CD4-positive, alpha-beta T cell treated with Interferon alpha-2 for 1 hour (primary cell): Measurements from ENCODE around the gene FLAD1.
"Not testable (repeated sequence)": the region's sequence is repeated elsewhere in the genome, so short reads cannot be mapped to it uniquely, and the experiment has no call there.

Source experiments
- DNase-seq, 2 donors: peaks; one replicate each; pipeline ENCODE4 v3.0.0-alpha.2; 2020 to 2022

Gene FLAD1

DNA sequence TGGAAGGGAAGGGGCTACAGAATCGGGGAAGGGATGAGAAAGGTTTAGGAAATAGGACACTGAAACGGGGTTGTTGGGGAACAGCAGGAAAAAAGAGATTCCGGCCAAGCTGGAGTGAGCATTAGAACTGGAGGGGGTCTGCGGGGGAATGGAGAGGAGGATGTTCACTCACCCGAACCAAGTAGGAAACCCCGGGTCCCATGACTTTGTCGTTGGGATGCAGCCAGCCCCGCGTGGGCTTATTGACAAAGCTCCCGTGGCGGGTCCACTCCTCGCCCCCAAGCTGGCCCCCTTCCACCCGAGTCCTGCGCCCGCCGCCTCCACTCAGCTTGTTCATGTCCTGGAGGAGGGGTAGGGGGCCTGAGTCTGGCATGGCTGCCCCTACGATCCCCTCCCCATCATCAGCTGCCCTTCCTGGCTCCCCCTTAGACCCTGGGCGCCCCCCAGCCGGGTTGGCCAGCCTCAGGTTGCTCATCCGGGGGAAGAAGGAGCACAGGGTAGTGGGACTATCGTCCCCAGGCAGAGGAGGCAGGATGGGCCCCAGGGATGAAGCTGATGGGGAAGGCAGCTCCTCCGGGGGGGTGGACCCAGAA lies 13.2 kb upstream of the FLAD1 start:
- DNase-seq, result no peak

- DNase-seq, result peak in 1 of 2 donors; percentile 57
These were observed 12.4 kb upstream of the FLAD1 start, which contains the start of gene SHC1 for GRCh38 chr1:154970631-154971340. Gene SHC1, minus strand, starts transcription at chr1:154970747. Its CDS starts 221 bp downstream, at chr1:154970526.

DNA sequence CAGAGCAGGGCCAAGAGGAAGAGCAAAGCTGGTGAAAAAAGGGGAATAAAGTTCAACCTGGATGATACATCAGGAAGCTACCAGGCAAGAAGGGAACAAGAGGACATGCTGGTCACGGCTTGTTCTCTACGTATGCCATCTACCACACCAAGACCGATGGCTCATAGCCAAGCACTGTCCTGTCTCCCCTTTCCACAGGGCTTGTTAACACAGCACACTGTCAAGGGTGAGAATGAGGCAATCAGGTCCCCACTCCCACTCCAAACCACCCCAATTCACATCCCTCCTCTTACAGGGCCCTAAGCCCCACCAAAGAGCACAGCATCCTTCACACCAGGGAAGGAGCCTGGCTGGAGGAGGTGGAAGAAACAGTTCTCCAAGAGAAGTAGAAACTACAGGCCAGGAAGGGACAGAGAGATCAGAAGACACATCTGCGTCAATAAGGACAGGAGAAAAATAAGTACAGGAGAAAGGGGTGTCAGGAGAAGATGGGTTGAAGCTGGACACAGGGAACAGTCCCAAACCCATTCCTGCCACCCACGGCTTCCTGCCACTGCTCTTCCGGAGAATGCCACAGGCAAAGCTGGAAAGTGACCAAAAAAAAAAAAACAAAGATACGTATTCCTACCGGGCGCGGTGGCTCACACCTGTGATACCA lies 11.7 kb upstream of the FLAD1 start:
- no peak for DNase-seq

GRCh38 chr1:154972213-154972516 lies 11.0 kb upstream of the FLAD1 start:
- no peak for DNase-seq

DNA sequence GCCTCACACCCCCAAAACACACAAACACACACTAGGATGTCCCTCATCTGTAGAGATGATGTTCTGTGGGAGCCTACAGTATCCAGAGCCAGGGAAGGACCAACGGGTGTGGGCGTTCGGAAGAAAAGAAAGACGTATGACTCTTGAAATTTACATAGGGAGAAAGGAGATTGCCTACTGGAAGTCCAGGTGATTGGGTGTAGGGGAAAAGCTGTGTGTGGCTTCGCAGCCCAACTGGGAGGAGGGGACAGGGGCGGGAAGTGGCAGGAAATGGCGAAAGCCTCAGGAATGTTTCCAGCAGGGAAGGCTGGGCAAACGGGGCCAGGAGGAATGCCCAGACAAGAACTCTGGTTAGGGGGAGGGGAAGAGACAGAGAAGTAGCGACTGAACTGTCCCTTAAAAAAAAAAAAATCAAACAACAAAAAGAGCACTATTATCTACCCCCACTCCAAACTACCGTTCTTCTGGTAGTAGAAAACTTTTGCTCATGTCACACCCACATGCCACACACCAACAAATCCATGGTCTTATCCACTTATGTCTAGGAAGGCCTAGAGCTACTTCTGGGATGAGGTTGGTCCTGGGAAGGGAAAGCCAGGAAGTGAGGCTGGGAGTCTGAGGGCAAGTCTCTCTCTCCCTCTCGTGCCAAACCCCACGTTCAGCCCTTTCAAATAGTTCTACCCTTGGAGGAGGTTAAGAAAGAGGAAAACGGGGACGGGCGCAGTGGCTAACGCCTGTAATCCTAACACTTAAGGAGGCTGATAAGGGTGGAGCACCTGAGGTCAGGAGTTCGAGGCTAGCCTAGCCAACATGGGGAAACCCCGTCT lies 10.4 kb upstream of the FLAD1 start:
- no peak for DNase-seq

GRCh38 chr1:154973344-154974101 lies 9.6 kb upstream of the FLAD1 start:
- DNase-seq, result peak; percentile 94 to 95

DNA sequence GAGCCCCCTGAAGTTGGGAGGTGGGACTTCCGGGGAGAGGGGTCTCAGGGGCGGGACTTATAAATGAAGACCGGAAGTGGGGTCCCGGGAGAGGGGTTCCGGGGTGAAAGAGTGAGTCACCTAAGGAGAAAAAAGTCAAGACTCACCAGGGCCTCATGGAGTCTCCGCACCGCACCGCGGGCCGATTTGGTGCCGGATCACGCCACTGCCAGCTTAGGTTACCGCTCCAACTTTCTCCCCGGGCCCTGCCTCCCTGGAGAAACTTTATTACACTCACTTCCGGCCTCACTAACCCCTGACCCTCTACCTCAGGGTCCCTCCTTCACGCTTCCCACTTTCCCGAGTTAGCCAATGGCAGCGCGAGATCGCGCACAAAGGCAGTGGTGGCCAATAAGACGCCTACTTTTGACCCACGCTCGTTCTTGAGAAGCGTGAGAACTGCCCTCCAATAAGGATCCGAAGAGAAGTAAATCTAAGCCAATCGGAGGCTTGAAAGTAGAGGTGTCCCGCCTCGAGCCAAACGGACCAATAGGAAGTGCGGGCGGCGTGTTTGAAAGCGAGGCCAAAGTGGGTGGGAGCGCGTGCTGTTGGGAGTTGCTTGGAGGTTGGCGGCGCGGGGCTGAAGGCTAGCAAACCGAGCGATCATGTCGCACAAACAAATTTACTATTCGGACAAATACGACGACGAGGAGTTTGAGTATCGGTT lies 8.9 kb upstream of the FLAD1 start, which contains the start of gene CKS1B:
Gene CKS1B, plus strand, starts transcription at position 580 of the 706 bp plus-strand sequence. Its CDS starts 65 bp downstream, at position 645.
- peak; percentile 99 for DNase-seq

- peak; percentile 96 for DNase-seq
These were observed 8.2 kb upstream of the FLAD1 start for GRCh38 chr1:154974808-154975408.

- DNase-seq, result peak; percentile 57 to 68
These were observed 7.6 kb upstream of the FLAD1 start for GRCh38 chr1:154975409-154976059.

DNA sequence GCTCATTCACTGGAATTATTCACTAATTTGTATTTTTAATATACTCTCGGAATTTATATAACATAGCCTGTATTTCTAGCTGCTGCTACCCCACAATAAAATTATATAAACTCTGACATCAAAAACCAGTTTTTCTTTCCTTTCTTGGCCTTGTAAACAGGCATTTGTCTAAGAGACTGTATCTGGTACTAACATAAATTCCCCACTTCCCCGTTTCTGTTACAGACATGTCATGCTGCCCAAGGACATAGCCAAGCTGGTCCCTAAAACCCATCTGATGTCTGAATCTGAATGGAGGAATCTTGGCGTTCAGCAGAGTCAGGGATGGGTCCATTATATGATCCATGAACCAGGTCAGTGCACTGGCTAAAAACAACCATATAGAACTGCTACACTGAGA lies 5.4 kb upstream of the FLAD1 start:
- not testable (repeated sequence) for DNase-seq

DNA sequence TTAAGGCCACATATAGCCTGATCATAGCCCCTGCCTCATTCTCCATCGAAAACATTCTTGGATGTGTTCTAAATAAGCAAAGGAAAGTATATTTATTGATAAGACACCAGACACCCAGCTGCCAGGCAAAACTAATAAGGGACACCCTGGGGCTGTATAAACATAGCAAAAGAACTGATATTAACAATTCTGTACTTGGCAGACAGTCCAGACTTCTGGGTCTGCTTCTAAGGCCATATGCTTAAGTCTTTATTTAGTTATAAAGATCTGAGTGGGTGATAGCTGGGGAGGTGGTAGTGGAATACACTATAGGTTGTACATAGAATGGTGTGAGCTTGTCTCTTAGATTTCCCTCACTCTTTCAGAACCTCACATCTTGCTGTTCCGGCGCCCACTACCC lies 4.8 kb upstream of the FLAD1 start:
- DNase-seq, result no peak

DNA sequence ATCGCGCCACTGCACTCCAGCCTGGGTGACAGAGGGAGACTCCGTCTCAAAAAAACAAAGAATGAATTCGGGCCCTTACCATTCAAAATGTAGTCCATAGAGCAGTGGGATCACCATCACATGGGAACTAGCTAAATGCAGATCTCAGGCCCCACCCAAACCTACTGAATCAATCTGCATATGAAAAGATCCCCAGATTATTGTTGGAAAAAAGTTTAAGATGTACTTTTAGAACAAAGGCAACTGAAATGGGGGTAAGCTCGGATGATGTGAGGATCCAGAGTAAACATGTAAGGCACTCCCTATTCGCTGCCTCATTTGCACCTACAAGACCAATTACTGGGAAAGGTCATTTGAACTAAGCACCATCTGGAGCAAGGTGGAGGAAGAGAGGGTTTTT lies 803 bp upstream of the FLAD1 start:
- no peak for DNase-seq

- DNase-seq, result no peak
These were observed 777 bp downstream of the FLAD1 start for GRCh38 chr1:154983776-154984466.

DNA sequence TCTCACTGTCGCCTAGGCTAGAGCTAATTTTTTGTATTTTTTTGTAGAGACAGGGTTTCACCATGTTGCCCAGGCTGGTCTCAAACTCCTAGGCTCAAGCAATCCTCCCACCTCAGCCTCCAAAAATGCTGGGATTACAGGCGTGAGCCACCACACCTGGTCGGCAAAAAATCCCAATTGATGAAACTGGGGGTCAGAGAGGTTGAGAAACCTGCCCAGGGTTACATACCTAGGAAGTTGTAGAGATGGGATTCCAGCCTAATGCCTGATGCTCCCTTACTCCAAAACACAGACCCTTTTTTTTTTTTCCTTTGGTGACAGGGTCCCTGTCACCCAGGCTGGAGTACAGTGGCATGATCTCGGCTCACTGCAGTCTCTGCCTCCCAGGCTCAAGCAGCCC lies 3.6 kb downstream of the FLAD1 start:
- DNase-seq, result not testable (repeated sequence)

DNA sequence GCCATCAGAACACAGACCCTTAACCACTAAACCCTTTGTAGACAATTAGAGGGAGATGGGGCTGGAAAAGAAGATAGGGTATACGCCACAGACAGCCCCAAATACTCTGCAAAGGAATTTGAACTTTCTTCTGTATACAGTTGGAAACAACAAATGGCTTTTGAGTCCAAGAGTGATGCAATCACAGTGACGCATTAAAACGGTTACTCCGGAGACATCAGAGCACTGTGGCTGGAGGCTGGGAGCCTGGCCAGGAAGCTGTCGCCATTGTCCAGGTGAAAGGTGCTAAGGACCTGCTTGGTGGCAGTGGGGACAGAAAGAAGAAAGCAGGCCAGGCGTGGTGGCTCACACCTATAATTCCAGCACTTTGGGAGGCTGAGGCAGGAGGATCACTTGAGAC lies 4.2 kb downstream of the FLAD1 start:
- DNase-seq, result no peak

DNA sequence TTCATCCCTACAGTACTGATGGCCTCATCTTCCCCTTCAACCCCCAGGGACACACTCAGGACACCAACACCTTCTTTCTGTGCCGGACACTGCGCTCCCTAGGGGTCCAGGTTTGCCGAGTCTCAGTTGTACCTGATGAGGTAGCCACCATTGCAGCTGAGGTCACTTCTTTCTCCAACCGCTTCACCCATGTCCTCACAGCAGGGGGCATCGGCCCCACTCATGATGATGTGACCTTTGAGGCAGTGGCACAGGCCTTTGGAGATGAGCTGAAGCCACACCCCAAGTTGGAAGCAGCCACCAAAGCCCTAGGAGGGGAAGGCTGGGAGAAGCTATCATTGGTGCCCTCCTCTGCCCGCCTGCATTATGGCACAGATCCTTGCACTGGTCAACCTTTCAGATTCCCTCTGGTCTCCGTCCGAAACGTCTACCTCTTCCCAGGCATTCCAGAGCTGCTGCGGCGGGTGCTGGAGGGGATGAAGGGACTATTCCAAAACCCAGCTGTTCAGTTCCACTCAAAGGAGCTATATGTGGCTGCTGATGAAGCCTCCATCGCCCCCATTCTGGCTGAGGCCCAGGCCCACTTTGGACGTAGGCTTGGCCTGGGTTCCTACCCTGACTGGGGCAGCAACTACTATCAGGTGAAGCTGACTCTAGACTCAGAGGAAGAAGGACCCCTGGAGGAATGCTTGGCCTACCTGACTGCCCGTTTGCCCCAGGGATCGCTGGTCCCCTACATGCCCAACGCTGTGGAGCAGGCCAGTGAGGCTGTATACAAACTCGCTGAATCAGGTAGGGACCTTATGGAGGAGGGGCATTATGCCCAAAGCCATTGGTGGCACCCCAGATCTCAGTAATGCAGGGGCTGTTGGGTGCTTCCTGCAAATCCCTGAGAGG lies 5.2 kb downstream of the FLAD1 start:
- no peak for DNase-seq

DNA sequence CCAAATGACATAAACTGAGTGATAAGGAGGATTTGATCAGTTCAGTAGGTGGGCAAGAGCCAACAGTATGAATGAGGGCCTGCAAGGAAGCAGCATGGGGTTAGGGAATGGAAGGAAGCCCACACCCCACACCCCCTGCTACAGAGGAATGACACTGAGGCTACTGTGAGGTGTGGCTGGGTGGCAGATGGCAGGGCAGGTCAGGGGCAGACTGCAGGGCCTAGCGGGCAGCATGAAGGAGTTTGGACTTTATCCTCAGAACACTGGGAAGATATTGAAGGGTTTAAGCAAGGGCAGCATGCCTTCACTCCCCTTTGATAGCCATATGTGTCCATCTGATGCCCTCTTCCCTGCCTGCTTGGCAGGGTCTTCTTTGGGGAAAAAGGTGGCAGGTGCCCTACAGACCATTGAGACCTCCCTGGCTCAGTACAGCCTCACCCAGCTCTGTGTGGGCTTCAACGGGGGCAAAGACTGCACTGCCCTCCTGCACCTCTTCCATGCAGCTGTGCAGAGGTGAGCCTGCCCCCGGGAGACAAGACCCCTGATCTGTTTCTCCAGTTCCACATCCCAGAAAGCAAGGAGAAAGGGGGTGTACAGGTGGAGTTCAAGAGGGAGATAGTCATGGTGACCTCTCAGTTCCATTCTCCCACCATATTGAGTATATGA lies 6.2 kb downstream of the FLAD1 start:
- no peak for DNase-seq

DNA sequence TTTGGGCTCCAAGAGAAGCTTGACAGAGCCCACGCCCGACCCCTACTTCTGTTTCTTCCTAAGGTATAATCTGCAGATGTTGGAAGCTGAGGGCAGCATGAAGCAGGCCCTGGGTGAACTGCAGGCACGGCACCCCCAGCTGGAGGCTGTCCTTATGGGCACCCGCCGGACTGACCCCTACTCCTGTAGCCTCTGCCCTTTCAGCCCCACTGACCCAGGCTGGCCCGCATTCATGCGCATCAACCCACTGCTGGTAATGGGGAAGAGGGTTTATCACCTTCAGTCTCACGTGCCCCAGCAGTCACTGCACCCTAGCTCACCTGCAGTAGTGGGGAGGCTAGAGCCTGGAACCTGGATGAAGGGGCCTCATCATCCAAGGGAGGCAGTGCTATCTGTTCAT lies 7.1 kb downstream of the FLAD1 start:
- no peak for DNase-seq
